ENCODE results near the gene MTMR4. TPM values are rescaled to one million over a fixed set of nuclear protein-coding genes. Genes with fewer than 3 reads are reported as not detected.

The MTMR4 gene
- polyA plus RNA-seq, 1 donor from 2014 or later: 124 TPM

GRCh38 chr17:58517928-58518609, 3.6 kb upstream of the MTMR4 start:
- Histone ChIP-seq H3K4me3 (ENCODE audit: low read length) (peak overlapping the region; percentile 93), H3K9me2 (ENCODE audit: insufficient read depth, low read length) (no peaks in the 10 kb centered on the region)

GRCh38 chr17:58517378-58517927, 3.0 kb upstream of the MTMR4 start:
- Histone ChIP-seq H2AFZ (ENCODE audit: low read depth, low read length) (peak overlapping the region; percentile 54), H3F3A (ENCODE audit: insufficient read depth, low read length, poor library complexity, severe bottlenecking) (no peaks in the 10 kb centered on the region), H3K27me3 (ENCODE audit: insufficient read depth, low read depth, low read length) (no peaks in the 10 kb centered on the region), H3K79me2 (replicated peaks; ENCODE audit: insufficient read depth, low read length) (peaks cover 31% of the 10 kb centered on the region), H3K27ac (ENCODE audit: low read length) (peak overlapping the region; percentile 82), H3K4me3 (ENCODE audit: low read length) (peak overlapping the region; percentile 93), H3K9me3 (ENCODE audit: low read length) (no peaks in the 10 kb centered on the region), H3K9me2 (ENCODE audit: insufficient read depth, low read length) (no peaks in the 10 kb centered on the region), H3K4me2 (ENCODE audit: low read length) (peak overlapping the region; percentile 91), H3K9ac (ENCODE audit: low read length) (peak overlapping the region; percentile 89), H3K36me3 (ENCODE audit: insufficient read depth, low read length) (no peaks in the 10 kb centered on the region), H4K20me1 (ENCODE audit: insufficient read depth) (no peaks in the 10 kb centered on the region)
- TF ChIP-seq TAF1 (IDR thresholded peaks at IDR 0.05; ENCODE audit: low read depth) (no peak), SMC3 (conservative IDR thresholded peaks at IDR 0.05; ENCODE audit: poor library complexity) (no peak), POLR2AphosphoS5 (IDR thresholded peaks at IDR 0.05) (peak; percentile 84), CTCF (IDR thresholded peaks at IDR 0.05; ENCODE audit: poor library complexity, severe bottlenecking) (no peak), MXI1 (conservative IDR thresholded peaks at IDR 0.05; ENCODE audit: poor library complexity, severe bottlenecking) (peak; percentile 50)

More at GRCh38 chr17:58517928-58518609, 3.6 kb upstream of the MTMR4 start:
- H2AFZ ChIP-seq (ENCODE audit: low read depth, low read length): peak overlapping the region; percentile 92
- H3K36me3 ChIP-seq (ENCODE audit: insufficient read depth, low read length): no peaks in the 10 kb centered on the region
- no peaks in the 10 kb centered on the region for H3K27me3 ChIP-seq (ENCODE audit: insufficient read depth, low read depth, low read length)
- peak overlapping the region; percentile 41 for H3K4me2 ChIP-seq (ENCODE audit: low read length)
- TF ChIP-seq POLR2AphosphoS5 (IDR thresholded peaks at IDR 0.05) (peak; percentile 84), TAF1 (IDR thresholded peaks at IDR 0.05; ENCODE audit: low read depth) (peak; percentile 87), MXI1 (conservative IDR thresholded peaks at IDR 0.05; ENCODE audit: poor library complexity, severe bottlenecking) (peak; percentile 51), EZH2 (IDR thresholded peaks at IDR 0.05; ENCODE audit: borderline replicate concordance, insufficient read depth, low read length, poor library complexity, severe bottlenecking) (no peak), CTCF (IDR thresholded peaks at IDR 0.05; ENCODE audit: poor library complexity, severe bottlenecking) (no peak), EP300 (conservative IDR thresholded peaks at IDR 0.05; ENCODE audit: poor library complexity, severe bottlenecking) (peak; percentile 10), SMC3 (conservative IDR thresholded peaks at IDR 0.05; ENCODE audit: poor library complexity) (no peak), RAD21 (conservative IDR thresholded peaks at IDR 0.05) (no peak)
- TF ChIP-seq, protein P1, sequence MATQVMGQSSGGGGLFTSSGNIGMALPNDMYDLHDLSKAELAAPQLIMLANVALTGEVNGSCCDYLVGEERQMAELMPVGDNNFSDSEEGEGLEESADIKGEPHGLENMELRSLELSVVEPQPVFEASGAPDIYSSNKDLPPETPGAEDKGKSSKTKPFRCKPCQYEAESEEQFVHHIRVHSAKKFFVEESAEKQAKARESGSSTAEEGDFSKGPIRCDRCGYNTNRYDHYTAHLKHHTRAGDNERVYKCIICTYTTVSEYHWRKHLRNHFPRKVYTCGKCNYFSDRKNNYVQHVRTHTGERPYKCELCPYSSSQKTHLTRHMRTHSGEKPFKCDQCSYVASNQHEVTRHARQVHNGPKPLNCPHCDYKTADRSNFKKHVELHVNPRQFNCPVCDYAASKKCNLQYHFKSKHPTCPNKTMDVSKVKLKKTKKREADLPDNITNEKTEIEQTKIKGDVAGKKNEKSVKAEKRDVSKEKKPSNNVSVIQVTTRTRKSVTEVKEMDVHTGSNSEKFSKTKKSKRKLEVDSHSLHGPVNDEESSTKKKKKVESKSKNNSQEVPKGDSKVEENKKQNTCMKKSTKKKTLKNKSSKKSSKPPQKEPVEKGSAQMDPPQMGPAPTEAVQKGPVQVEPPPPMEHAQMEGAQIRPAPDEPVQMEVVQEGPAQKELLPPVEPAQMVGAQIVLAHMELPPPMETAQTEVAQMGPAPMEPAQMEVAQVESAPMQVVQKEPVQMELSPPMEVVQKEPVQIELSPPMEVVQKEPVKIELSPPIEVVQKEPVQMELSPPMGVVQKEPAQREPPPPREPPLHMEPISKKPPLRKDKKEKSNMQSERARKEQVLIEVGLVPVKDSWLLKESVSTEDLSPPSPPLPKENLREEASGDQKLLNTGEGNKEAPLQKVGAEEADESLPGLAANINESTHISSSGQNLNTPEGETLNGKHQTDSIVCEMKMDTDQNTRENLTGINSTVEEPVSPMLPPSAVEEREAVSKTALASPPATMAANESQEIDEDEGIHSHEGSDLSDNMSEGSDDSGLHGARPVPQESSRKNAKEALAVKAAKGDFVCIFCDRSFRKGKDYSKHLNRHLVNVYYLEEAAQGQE (IDR thresholded peaks at IDR 0.05; ENCODE audit: borderline replicate concordance): peak; percentile 76
- H3K79me2 ChIP-seq (replicated peaks; ENCODE audit: insufficient read depth, low read length): peaks cover 25% of the 10 kb centered on the region
- no peaks in the 10 kb centered on the region for H3F3A ChIP-seq (ENCODE audit: insufficient read depth, low read length, poor library complexity, severe bottlenecking)
- peak overlapping the region; percentile 98 for H3K27ac ChIP-seq (ENCODE audit: low read length)
- no peaks in the 10 kb centered on the region for H3K9me3 ChIP-seq (ENCODE audit: low read length)
- peak overlapping the region; percentile 95 for H3K9ac ChIP-seq (ENCODE audit: low read length)
- no peaks in the 10 kb centered on the region for H4K20me1 ChIP-seq (ENCODE audit: insufficient read depth)

Data from neural cell (in vitro differentiated cells).